ENCODE results near the gene TTC23L.

TTC23L gene

GRCh38 chr5:34944044-34944443 is 105.1 kb downstream of the TTC23L start:
- H3K4me3 ChIP-seq (ENCODE audit: low read length, poor library complexity, severe bottlenecking): no peak overlapping the region
- H3K9me3 ChIP-seq (ENCODE audit: insufficient read depth, low read depth, low read length): no peaks in the 10 kb centered on the region
- TF ChIP-seq CTCF (conservative IDR thresholded peaks at IDR 0.05; ENCODE audit: low read length): no peak
- no peak for TF ChIP-seq EZH2phosphoT487 (IDR thresholded peaks at IDR 0.05; ENCODE audit: borderline replicate concordance)
- no peaks in the 10 kb centered on the region for H3K9me2 ChIP-seq (replicated peaks; ENCODE audit: low read depth, low read length)
- no peaks in the 10 kb centered on the region for H4K20me1 ChIP-seq (ENCODE audit: insufficient read depth, low read length, poor library complexity, severe bottlenecking)
- H3F3A ChIP-seq (ENCODE audit: low read depth): no peaks in the 10 kb centered on the region
- no peaks in the 10 kb centered on the region for H3K27me3 ChIP-seq (ENCODE audit: insufficient read depth, low read length, poor library complexity, severe bottlenecking)
- H3K79me2 ChIP-seq (ENCODE audit: insufficient read depth, low read length): no peaks in the 10 kb centered on the region
- H2AFZ ChIP-seq (ENCODE audit: low read length): no peak overlapping the region
- H3K4me2 ChIP-seq (ENCODE audit: low read depth, low read length, poor library complexity, severe bottlenecking): no peak overlapping the region
- no peak overlapping the region for H3K9ac ChIP-seq (ENCODE audit: low read depth, low read length, poor library complexity, severe bottlenecking)
- peaks cover 76% of the 10 kb centered on the region; the same call in 1 of the 2 replicates for H3K36me3 ChIP-seq (ENCODE audit: insufficient read depth, low read length)
- no peaks in the 10 kb centered on the region for H3K4me1 ChIP-seq (ENCODE audit: insufficient read depth, low read length, poor library complexity, severe bottlenecking)

GRCh38 chr5:34944460-34945047 is 105.6 kb downstream of the TTC23L start:
- TF ChIP-seq EZH2phosphoT487 (IDR thresholded peaks at IDR 0.05; ENCODE audit: borderline replicate concordance) (no peak), CTCF (conservative IDR thresholded peaks at IDR 0.05; ENCODE audit: low read length) (no peak)
- H4K20me1 ChIP-seq (ENCODE audit: insufficient read depth, low read length, poor library complexity, severe bottlenecking): no peaks in the 10 kb centered on the region
- no peaks in the 10 kb centered on the region for H3K9me3 ChIP-seq (ENCODE audit: insufficient read depth, low read depth, low read length)
- no peaks in the 10 kb centered on the region for H3F3A ChIP-seq (ENCODE audit: low read depth)
- H3K27me3 ChIP-seq (ENCODE audit: insufficient read depth, low read length, poor library complexity, severe bottlenecking): no peaks in the 10 kb centered on the region
- H3K4me3 ChIP-seq (ENCODE audit: low read length, poor library complexity, severe bottlenecking): no peak overlapping the region
- no peaks in the 10 kb centered on the region for H3K4me1 ChIP-seq (ENCODE audit: insufficient read depth, low read length, poor library complexity, severe bottlenecking)
- no peak overlapping the region for H3K9ac ChIP-seq (ENCODE audit: low read depth, low read length, poor library complexity, severe bottlenecking)
- H3K79me2 ChIP-seq (ENCODE audit: insufficient read depth, low read length): no peaks in the 10 kb centered on the region
- no peaks in the 10 kb centered on the region for H3K9me2 ChIP-seq (replicated peaks; ENCODE audit: low read depth, low read length)
- H2AFZ ChIP-seq (ENCODE audit: low read length): no peak overlapping the region
- H3K36me3 ChIP-seq (ENCODE audit: insufficient read depth, low read length): peaks cover 78% of the 10 kb centered on the region; the same call in 1 of the 2 replicates
- H3K4me2 ChIP-seq (ENCODE audit: low read depth, low read length, poor library complexity, severe bottlenecking): no peak overlapping the region
